CD4-positive, CD25-positive, alpha-beta regulatory T cell (primary cell): Measurements from ENCODE around the gene TRPM4. TPM values are rescaled to one million over a fixed set of nuclear protein-coding genes. Genes with fewer than 3 reads are reported as not detected.
A peak's percentile ranks its signal among the peaks of the same experiment; 100 is the strongest.
"Not testable (repeated sequence)": the region's sequence is repeated elsewhere in the genome, so short reads cannot be mapped to it uniquely, and the experiment has no call there.

ENCODE experiments used
- ATAC-seq, 2 donors: fragments of 150-1000 bp; cut with Tn5 transposase; one replicate each; pipeline ENCODE4 v1.10.0; 2021; ENCODE audit warnings: low read depth in 2 of 2, moderate number of reproducible peaks in 2 of 2, moderate library complexity in 1 of 2
- DNase-seq, 3 donors: peaks; one replicate each; pipeline versions ENCODE4 v3.0.0 to v3.0.0-alpha.2; 2012 to 2022; ENCODE audit warnings: mixed read lengths in 1 of 3
- H3K27ac ChIP-seq: one replicate; pipeline ENCODE4 v1.7.0; 2013; ENCODE audit warnings: mild to moderate bottlenecking, low read length; ENCODE audit not compliant: insufficient read depth, poor library complexity, severe bottlenecking
- H3K27me3 ChIP-seq: one replicate; pipeline ENCODE4 v1.7.0; 2013; ENCODE audit warnings: low read length; ENCODE audit not compliant: control insufficient read depth, insufficient read depth
- H3K36me3 ChIP-seq: one replicate; pipeline ENCODE4 v1.7.0; 2013; ENCODE audit warnings: mild to moderate bottlenecking, low read length, moderate library complexity; ENCODE audit not compliant: control insufficient read depth, insufficient read depth
- H3K4me1 ChIP-seq: 2 replicates; pipeline ENCODE4 v1.7.0; 2013; ENCODE audit warnings: mild to moderate bottlenecking, low read length; ENCODE audit not compliant: insufficient read depth, control insufficient read depth, poor library complexity, severe bottlenecking
- H3K4me3 ChIP-seq: one replicate; pipeline ENCODE4 v1.7.0; 2013; ENCODE audit warnings: low read depth, mild to moderate bottlenecking, low read length, moderate library complexity
- H3K9me3 ChIP-seq, 2 experiments: 1 replicate in 1 of 2; 2 replicates in 1 of 2; pipeline ENCODE4 v1.7.0; 2013; ENCODE audit warnings: low read length in 2 of 2, mild to moderate bottlenecking in 1 of 2, moderate library complexity in 1 of 2; ENCODE audit not compliant: control insufficient read depth in 2 of 2
- H3K27ac Mint-ChIP-seq, 3 donors: one replicate each; pipeline ENCODE4 v1.8.0; 2020 to 2022; ENCODE audit warnings: mild to moderate bottlenecking in 3 of 3, mixed read lengths in 3 of 3, moderate library complexity in 2 of 3
- H3K27me3 Mint-ChIP-seq: one replicate; pipeline ENCODE4 v1.8.0; 2022; ENCODE audit warnings: mild to moderate bottlenecking, mixed read lengths
- H3K36me3 Mint-ChIP-seq: one replicate; pipeline ENCODE4 v1.8.0; 2020; ENCODE audit warnings: mixed read lengths
- H3K4me1 Mint-ChIP-seq, 4 donors: one replicate each; pipeline ENCODE4 v1.8.0; 2020 to 2022; ENCODE audit warnings: mixed read lengths in 4 of 4, mild to moderate bottlenecking in 1 of 4
- H3K4me3 Mint-ChIP-seq, 4 donors: one replicate each; pipeline ENCODE4 v1.8.0; 2020 to 2022; ENCODE audit warnings: mild to moderate bottlenecking in 4 of 4, mixed read lengths in 4 of 4, moderate library complexity in 3 of 4
- H3K9me3 Mint-ChIP-seq, 7 donors: one replicate each; pipeline ENCODE4 v1.8.0; 2020 to 2022; ENCODE audit warnings: mixed read lengths in 7 of 7, mild to moderate bottlenecking in 3 of 7, moderate library complexity in 2 of 7
- polyA plus RNA-seq, 4 donors: library from polyadenylated mRNA; unstranded; fragments of 300-500 nt; fragmentation: Illumina TruSeq; gene quantifications; one replicate each; pipeline ENCODE4 v1.2.3, GENCODE V29; 2021
- total RNA-seq: library from RNA; stranded (reverse); gene quantifications from one replicate; pipeline ENCODE4 v1.2.3, GENCODE V29; 2022

Gene TRPM4
- total and polyA plus RNA-seq, 5 donors from 2014 or later = not detected

DNA sequence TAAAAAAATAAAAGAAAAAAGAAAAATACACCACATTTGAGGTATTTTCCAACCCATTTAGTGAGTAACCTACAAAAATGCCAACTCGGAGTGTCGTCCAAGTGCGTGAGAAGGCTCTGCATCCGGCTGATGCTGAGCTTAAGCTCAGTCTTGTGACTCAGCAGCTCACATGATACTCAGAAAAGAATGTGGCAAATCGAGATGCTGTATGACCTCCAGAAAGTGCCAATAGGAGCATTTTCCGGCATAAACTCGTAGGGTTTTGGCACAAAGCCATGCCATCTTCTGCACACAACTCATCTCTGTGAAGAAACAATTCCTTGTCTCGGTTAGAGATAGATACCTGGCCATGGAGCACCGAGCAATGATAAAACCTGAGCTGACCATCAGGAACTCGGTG, 58.5 kb downstream of the TRPM4 start:
- DNase-seq (no peak), ATAC-seq (no peak)
- no peaks in the 10 kb centered on the region for H3K36me3 Mint-ChIP-seq
- Histone ChIP-seq H3K27me3 (no peaks in the 10 kb centered on the region), H3K4me3 (no peak overlapping the region), H3K27ac (no peak overlapping the region), H3K36me3 (no peaks in the 10 kb centered on the region), H3K9me3 (no peaks in the 10 kb centered on the region), H3K4me1 (no peaks in the 10 kb centered on the region)
- H3K9me3 Mint-ChIP-seq = peaks cover 0 to 3% (median 0%) of the 10 kb centered on the region in 7 donors
- no peak overlapping the region for H3K4me3 Mint-ChIP-seq
- H3K27ac Mint-ChIP-seq = no peak overlapping the region
- H3K27me3 Mint-ChIP-seq = no peaks in the 10 kb centered on the region
- H3K4me1 Mint-ChIP-seq = peaks cover 0 to 9% (median 1%) of the 10 kb centered on the region in 4 donors

GRCh38 chr19:49217382-49217781, 59.8 kb downstream of the TRPM4 start:
- H3K9me3 Mint-ChIP-seq = peaks cover 0 to 3% (median 0%) of the 10 kb centered on the region in 7 donors
- peak overlapping the region in 1 of 4 donors; percentile 62 for H3K4me3 Mint-ChIP-seq
- H3K36me3 Mint-ChIP-seq = no peaks in the 10 kb centered on the region
- Histone ChIP-seq H3K4me3 (no peak overlapping the region), H3K36me3 (no peaks in the 10 kb centered on the region), H3K9me3 (no peaks in the 10 kb centered on the region), H3K27ac (no peak overlapping the region), H3K4me1 (no peaks in the 10 kb centered on the region), H3K27me3 (no peaks in the 10 kb centered on the region)
- ATAC-seq = no peak
- no peak for DNase-seq
- peaks cover 2% of the 10 kb centered on the region for H3K27me3 Mint-ChIP-seq
- H3K4me1 Mint-ChIP-seq = peaks cover 0 to 3% (median 0%) of the 10 kb centered on the region in 4 donors
- H3K27ac Mint-ChIP-seq = no peak overlapping the region

- Histone ChIP-seq H3K27me3 (no peaks in the 10 kb centered on the region), H3K36me3 (no peaks in the 10 kb centered on the region), H3K4me1 (peaks cover 8% of the 10 kb centered on the region), H3K9me3 (no peaks in the 10 kb centered on the region), H3K27ac (no peak overlapping the region), H3K4me3 (no peak overlapping the region)
- DNase-seq (no peak), ATAC-seq (no peak)
- no peak overlapping the region for H3K27ac Mint-ChIP-seq
- no peaks in the 10 kb centered on the region for H3K36me3 Mint-ChIP-seq
- peaks cover 5% of the 10 kb centered on the region for H3K27me3 Mint-ChIP-seq
- no peaks in the 10 kb centered on the region for H3K9me3 Mint-ChIP-seq
- H3K4me3 Mint-ChIP-seq = no peak overlapping the region
- peaks cover 0 to 7% (median 5%) of the 10 kb centered on the region in 4 donors for H3K4me1 Mint-ChIP-seq
Observed at GRCh38 chr19:49222011-49222410, 64.4 kb downstream of the TRPM4 start.

DNA sequence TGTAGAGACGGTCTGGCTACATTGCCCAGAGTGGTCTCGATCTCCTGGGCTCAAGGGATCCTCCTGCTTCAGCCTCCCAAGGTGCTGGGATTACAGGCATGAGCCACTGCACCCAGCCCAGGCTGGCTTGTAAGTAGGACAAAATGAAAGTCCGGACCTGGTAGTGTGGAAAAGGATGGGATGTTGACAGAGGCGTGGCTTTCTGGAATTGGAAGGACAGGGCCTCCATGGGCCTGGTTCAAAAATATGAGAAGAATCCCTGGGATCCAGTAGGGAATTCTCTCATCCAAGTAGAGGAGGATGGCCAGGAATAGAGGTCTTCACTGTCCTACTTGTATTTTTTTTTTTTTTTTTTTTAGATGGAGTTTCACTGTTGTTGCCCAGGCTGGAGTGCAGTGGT, 64.9 kb downstream of the TRPM4 start:
- no peaks in the 10 kb centered on the region for H3K36me3 Mint-ChIP-seq
- Histone ChIP-seq H3K27me3 (no peaks in the 10 kb centered on the region), H3K4me3 (no peak overlapping the region), H3K9me3 (no peaks in the 10 kb centered on the region), H3K4me1 (peaks cover 8% of the 10 kb centered on the region), H3K36me3 (no peaks in the 10 kb centered on the region), H3K27ac (no peak overlapping the region)
- ATAC-seq = no peak
- no peak overlapping the region for H3K4me3 Mint-ChIP-seq
- peaks cover 5% of the 10 kb centered on the region for H3K27me3 Mint-ChIP-seq
- H3K9me3 Mint-ChIP-seq = no peaks in the 10 kb centered on the region
- DNase-seq = no peak
- no peak overlapping the region for H3K27ac Mint-ChIP-seq
- peaks cover 0 to 7% (median 5%) of the 10 kb centered on the region in 4 donors for H3K4me1 Mint-ChIP-seq

GRCh38 chr19:49223472-49223871, 65.9 kb downstream of the TRPM4 start:
- H3K27me3 Mint-ChIP-seq = peaks cover 5% of the 10 kb centered on the region
- Histone ChIP-seq H3K9me3 (no peaks in the 10 kb centered on the region), H3K27me3 (no peaks in the 10 kb centered on the region), H3K4me3 (no peak overlapping the region), H3K4me1 (peaks cover 8% of the 10 kb centered on the region), H3K27ac (no peak overlapping the region), H3K36me3 (no peaks in the 10 kb centered on the region)
- H3K4me3 Mint-ChIP-seq = no peak overlapping the region
- peaks cover 0 to 7% (median 5%) of the 10 kb centered on the region in 4 donors for H3K4me1 Mint-ChIP-seq
- no peak overlapping the region for H3K27ac Mint-ChIP-seq
- DNase-seq (no peak), ATAC-seq (no peak)
- no peaks in the 10 kb centered on the region for H3K9me3 Mint-ChIP-seq
- H3K36me3 Mint-ChIP-seq = no peaks in the 10 kb centered on the region

DNA sequence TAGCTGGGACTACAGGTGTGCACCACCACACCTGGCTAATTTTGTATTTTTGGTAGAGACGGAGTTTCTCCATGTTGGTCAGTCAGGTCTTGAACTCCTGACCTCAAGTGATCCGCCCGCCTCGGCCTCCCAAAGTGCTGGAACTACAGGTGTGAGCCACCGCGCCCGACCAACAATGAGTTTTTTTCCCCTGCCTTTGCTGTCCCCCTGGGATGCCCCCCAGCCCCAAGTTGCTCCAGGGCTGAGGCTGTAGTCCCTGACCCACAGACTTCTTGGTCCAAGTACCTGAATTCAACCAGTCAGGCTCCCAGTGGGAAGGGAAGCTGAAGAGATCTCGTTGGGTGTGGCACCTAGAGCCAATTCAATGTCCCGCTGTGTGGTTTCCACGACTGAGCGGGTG, 66.8 kb downstream of the TRPM4 start:
- H3K9me3 Mint-ChIP-seq, DNase-seq, H3K36me3 Mint-ChIP-seq, H3K4me1 Mint-ChIP-seq, H3K27me3 ChIP-seq, H3K4me1 ChIP-seq, H3K27ac Mint-ChIP-seq, H3K4me3 ChIP-seq, H3K4me3 Mint-ChIP-seq, H3K36me3 ChIP-seq, H3K27ac ChIP-seq, H3K9me3 ChIP-seq, H3K27me3 Mint-ChIP-seq, ATAC-seq: not testable (repeated sequence)

- H3K27me3 Mint-ChIP-seq = peaks cover 5% of the 10 kb centered on the region
- no peak for ATAC-seq
- Histone ChIP-seq H3K27me3 (no peaks in the 10 kb centered on the region), H3K27ac (no peak overlapping the region), H3K4me3 (no peak overlapping the region), H3K36me3 (no peaks in the 10 kb centered on the region), H3K4me1 (peaks cover 8% of the 10 kb centered on the region), H3K9me3 (no peaks in the 10 kb centered on the region)
- no peak overlapping the region for H3K27ac Mint-ChIP-seq
- H3K36me3 Mint-ChIP-seq = no peaks in the 10 kb centered on the region
- peak in 1 of 3 donors; percentile 38 for DNase-seq
- H3K4me3 Mint-ChIP-seq = no peak overlapping the region
- peaks cover 0 to 7% (median 5%) of the 10 kb centered on the region in 4 donors for H3K4me1 Mint-ChIP-seq
- H3K9me3 Mint-ChIP-seq = no peaks in the 10 kb centered on the region
Observed at GRCh38 chr19:49224879-49225278, 67.3 kb downstream of the TRPM4 start.

DNA sequence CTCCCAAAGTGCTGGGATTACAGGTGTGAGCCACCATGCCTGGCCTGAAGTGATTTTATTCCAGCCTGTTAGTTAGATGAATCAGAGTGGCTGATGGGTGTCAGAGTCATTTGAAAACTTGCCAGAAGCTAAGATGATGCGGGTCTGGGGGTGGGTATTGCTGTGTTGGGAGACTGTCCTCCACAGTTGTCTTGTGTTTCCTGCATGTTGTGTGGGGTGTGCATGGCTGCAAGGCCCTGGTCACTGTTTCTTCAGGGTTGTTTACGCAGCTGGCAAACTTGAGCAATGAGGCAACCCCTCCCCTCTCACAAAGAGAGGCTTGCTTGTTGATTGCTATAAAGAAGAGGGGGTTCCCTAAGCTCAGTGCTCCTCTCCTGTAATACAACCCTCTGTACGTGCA, 71.8 kb downstream of the TRPM4 start:
- no peaks in the 10 kb centered on the region for H3K27me3 ChIP-seq
- Mint-ChIP-seq H3K36me3 (no peaks in the 10 kb centered on the region), H3K27ac (no peak overlapping the region), H3K9me3 (no peaks in the 10 kb centered on the region), H3K4me3 (no peak overlapping the region), H3K4me1 (peaks cover 0 to 26% (median 13%) of the 10 kb centered on the region in 4 donors), H3K27me3 (no peaks in the 10 kb centered on the region)
- H3K36me3 ChIP-seq = no peaks in the 10 kb centered on the region
- ATAC-seq = no peak
- no peak overlapping the region for H3K4me3 ChIP-seq
- peaks cover 15% of the 10 kb centered on the region for H3K4me1 ChIP-seq
- H3K27ac ChIP-seq = no peak overlapping the region
- H3K9me3 ChIP-seq = no peaks in the 10 kb centered on the region
- DNase-seq = no peak
